T-helper 9 cell (primary cell): ENCODE data around the gene PARP11.
A peak's percentile ranks its signal among the peaks of the same experiment; 100 is the strongest.

ENCODE experiments used
- DNase-seq: peaks from one replicate; pipeline ENCODE4 v3.0.0-alpha.2; 2020
- total RNA-seq, 2 donors: gene quantifications; one replicate each; lab custom pipeline; 2026; lab: John Stamatoyannopoulos, UW

PARP11 gene
- 19.3 to 25.0 reads per million in 2 donors for total RNA-seq

GRCh38 chr12:3872800-3873636 is at the start of gene PARP11:
PARP11 (minus strand) TSS chr12:3873399; CDS start chr12:3873229, 170 bp downstream.
- DNase-seq: peak; percentile 97

- DNase-seq: no peak
Observed at GRCh38 chr12:3922033-3922432, 48.8 kb upstream of the PARP11 start.

- no peak for DNase-seq
Observed at GRCh38 chr12:3921526-3921925, 48.3 kb upstream of the PARP11 start.

- DNase-seq: no peak
Observed at GRCh38 chr12:3921151-3921471, 47.9 kb upstream of the PARP11 start.

- no peak for DNase-seq
Observed at GRCh38 chr12:3920351-3921150, 47.4 kb upstream of the PARP11 start.

DNA sequence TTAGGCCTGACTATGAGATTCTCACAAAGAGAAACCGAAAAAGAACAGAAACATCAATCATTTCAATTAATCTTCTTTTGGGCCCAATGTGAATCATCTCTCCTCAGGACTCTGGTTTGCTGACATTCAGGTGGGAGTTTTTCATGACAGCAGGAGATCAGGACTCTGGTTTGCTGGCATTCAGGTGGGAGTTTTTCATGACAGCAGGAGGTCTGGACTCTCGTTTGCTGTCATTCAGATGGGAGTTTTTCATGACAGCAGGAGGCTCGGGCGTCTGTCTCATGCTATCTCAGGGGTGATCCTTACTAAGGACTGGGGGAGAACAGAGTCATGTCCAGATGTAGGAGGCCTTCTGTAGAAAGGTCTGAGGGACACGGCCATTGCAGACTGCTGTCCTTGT is 40.1 kb upstream of the PARP11 start:
- DNase-seq: no peak

- DNase-seq: no peak
Observed at GRCh38 chr12:3912863-3913262, 39.7 kb upstream of the PARP11 start.

- DNase-seq: no peak
Observed at GRCh38 chr12:3911409-3911808, 38.2 kb upstream of the PARP11 start.

DNA sequence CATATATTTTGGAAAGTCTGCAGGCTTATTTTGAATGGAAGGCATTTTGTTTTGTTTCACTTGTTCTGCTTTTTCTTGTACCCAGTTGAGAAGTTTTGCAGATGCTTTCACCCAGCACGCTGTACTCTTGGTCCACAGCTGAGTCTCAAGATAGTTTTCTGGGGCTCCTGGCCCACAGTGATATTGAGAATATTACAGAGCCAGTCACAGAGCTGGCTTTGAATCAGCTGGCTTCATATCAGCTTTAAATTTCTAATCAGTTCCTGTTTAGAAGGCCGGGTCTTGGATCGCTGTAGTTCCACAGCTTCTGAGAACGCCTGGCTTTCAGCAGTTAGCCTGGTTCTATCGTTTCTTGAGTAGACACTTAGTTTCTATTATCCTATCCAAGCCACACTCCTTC is 32.5 kb upstream of the PARP11 start:
- DNase-seq: no peak

- no peak for DNase-seq
Observed at GRCh38 chr12:3904999-3905398, 31.8 kb upstream of the PARP11 start.

DNA sequence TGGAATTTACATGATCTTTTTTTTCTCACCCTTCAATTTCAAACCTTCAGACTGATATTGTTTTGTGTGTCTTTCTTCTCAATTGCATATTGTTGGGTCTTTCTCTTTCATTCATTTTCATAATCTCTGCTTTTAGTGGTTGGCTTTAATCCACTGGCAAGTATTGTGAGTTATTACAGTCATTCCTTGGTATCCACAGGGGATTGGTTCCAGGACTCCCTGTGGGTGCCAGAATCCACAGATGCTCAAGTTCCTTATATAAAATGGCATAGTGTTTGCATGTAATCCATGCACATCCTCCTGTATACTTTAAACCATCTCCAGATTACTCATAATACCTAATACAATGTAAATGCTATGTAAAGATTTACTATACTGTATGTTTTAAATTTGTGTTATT is 29.7 kb upstream of the PARP11 start:
- DNase-seq: no peak

DNA sequence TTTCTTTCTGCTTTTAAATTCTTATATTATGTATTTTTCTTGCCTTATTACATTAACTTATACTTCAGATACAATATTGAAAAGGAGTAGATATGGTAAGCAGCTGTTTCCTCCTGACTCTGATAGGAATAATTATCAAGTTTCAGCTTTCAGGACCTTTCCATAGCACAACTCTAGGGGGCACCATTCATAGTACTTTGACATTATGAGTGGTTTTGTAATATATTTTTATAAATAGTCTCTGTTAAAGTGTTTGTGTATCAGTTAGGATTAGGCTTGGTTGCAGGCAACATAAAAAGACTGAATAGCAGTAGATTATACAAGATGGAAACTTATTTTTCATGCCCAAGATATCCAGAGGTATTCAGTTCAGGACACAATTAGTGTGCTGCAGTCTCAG is 27.9 kb upstream of the PARP11 start:
- DNase-seq: no peak

- DNase-seq: no peak
Observed at GRCh38 chr12:3898756-3899155, 25.6 kb upstream of the PARP11 start.

DNA sequence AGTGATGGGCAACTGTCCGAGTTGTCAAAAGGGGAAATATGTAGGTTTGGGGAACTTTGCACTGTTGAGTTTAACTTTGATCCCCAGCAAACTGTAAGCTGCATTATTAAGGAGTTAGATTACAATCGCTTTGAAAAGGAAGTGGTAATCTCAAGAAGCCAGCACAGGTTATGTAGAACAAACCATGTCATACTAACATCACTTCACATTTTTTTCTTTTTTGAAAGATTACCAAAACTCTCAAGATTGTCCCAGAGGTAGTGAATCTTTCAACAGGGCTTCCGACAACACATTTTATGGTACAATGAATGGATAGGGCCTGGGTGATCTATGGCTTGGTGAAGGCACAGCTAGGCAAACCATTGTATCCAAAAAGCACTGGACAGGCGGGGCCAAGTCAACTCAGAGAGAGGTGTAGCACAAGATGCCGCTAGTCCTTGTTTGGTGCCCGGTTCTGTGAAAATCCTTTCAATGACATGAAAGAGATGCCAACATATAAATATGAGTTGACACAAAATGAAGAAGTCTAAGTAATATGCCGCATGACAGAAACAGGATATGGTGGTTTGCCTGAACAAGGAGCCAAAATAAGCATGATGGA is 24.3 kb upstream of the PARP11 start:
- DNase-seq: no peak

GRCh38 chr12:3896801-3897351 is 23.7 kb upstream of the PARP11 start:
- no peak for DNase-seq

GRCh38 chr12:3896356-3896755 is 23.2 kb upstream of the PARP11 start:
- DNase-seq: no peak

DNA sequence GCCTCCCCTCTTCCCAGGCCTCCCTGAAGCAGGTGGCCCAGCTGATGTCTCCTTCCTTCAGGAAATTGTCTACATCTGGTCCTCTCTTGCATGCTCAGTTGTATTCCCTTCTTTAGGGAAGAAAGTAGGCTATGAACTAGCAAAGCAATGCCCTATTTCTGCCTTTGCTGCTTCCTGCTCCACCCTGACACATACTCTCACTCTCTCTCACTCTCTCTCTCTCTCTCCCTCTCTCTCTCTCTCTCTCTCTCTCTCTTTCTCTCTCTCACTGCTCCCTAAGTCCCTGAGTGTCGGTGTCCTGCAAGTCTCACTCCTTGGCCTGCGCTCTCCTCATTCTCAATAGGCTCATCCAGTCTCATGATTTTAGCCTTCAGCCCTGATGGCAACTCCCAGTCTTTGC is 19.4 kb upstream of the PARP11 start:
- no peak for DNase-seq

DNA sequence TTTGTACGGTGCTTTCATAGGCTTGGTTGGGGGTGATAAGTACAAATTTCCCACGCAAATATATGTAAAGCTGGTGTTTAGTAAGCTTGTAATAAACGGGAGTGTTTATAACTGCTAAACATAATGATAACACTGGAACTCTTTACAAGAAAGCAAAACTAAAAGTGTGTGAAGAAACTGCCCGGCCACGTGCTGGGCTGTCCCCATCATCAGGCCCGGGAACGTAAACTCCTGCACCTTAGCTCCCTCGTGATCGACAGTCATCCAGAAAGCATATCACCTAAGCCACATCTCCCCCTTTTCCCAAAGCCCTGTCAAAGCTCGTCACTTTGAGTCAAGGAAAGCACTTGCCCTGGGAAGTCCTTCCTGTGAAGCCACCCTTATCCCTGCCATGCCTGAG is 18.0 kb upstream of the PARP11 start:
- DNase-seq: no peak

- DNase-seq: no peak
Observed at GRCh38 chr12:3888659-3889058, 15.5 kb upstream of the PARP11 start.

- DNase-seq: peak; percentile 16
Observed at GRCh38 chr12:3885277-3886094, 12.3 kb upstream of the PARP11 start.

GRCh38 chr12:3884671-3885070 is 11.5 kb upstream of the PARP11 start:
- DNase-seq: no peak

DNA sequence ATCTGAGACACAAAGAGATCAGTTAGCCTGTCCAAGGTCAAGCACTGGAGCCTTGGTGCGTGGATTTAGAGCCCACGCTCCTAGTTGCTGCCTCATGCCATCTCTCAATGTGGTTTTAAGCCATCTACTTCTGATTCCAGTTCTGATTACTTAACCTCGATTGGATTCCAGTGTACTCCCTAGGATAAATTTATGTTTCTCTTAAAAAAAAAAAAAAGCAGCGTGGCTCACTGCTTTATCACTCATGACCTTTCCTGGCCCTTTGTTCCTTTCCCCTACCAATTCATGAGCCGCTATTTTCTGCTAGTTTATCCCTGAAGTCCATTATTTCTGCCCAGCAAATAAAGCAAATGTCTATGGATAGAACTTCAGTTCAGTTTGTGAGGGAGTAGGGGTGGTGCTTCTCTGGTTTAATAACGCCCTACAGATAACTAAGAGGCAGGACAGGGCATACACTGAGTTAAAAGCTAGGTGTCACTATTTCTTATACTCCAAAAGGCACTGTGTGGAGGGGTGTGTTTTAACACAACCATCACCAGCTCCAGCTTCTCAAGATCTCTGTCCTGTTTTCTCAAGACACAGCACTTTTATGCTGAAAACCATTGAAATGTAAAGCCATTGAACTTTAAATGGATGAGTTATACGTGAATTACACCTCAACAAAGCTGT is 9.8 kb upstream of the PARP11 start:
- DNase-seq: no peak
